IMR-90 (cell line): ENCODE data around the gene PLXNA4.

Experiments used
- CEBPB ChIP-seq: IDR thresholded peaks from 2 replicates; pipeline ENCODE4 v1.6.1; 2012; ENCODE audit warnings: low read depth, low read length, improper control_type of control experiment
- MAFK ChIP-seq: IDR thresholded peaks from 2 replicates; pipeline ENCODE4 v1.6.1; 2012; ENCODE audit warnings: low read depth, low read length, improper control_type of control experiment
- NFE2L2 ChIP-seq: fragments of 150-350 bp; IDR thresholded peaks from 2 replicates; pipeline ENCODE4 v1.6.1; 2016; ENCODE audit warnings: low read depth, mild to moderate bottlenecking, low read length
- POLR2A ChIP-seq: IDR thresholded peaks from 2 replicates; pipeline ENCODE4 v1.6.1; 2012; ENCODE audit warnings: mild to moderate bottlenecking, low read depth, low read length
- RAD21 ChIP-seq: IDR thresholded peaks from 2 replicates; pipeline ENCODE4 v1.6.1; 2012; ENCODE audit warnings: low read length, improper control_type of control experiment
- RCOR1 ChIP-seq: IDR thresholded peaks from 2 replicates; pipeline ENCODE4 v1.6.1; 2012; ENCODE audit warnings: mild to moderate bottlenecking, low read length, improper control_type of control experiment; ENCODE audit not compliant: insufficient replicate concordance
- USF2 ChIP-seq: fragments of 150-350 bp; IDR thresholded peaks from 2 replicates; pipeline ENCODE4 v1.6.1; 2017; ENCODE audit warnings: mild to moderate bottlenecking, antibody characterized with exemption, low read length, low read depth
- TF ChIP-seq, protein P1 (sequence below): conservative IDR thresholded peaks from 2 replicates; pipeline ENCODE4 v1.5.1; 2012; ENCODE audit warnings: mild to moderate bottlenecking, low read depth, low read length, improper control_type of control experiment

DNA sequence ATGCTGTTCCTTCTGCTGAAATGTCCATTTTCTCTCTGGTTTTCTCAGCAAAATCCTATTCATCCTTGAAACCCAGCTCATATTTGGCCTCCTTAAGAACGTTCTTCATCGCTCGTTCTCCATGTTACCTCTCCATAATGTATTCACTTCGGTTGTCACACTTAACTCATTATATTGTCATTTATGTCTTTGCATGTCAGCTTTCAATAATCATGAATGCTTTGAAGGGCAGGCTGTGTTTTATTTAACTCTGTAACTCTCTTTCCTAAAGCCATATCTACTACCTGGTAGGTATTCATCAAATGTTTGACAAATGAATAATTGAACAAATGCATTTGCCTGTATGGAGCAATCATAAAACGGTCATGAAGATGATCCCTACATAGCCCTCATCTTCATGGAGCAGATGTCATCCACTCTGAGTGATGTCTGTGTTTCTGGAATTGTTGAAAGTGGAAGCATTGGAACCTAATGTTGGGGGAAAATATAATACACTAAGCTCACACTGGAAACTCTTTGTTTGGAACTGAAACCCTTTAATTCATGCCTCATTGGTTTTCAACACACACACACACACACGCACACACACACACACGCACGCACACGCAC is 303.4 kb downstream of the PLXNA4 start:
- TF ChIP-seq, protein P1, sequence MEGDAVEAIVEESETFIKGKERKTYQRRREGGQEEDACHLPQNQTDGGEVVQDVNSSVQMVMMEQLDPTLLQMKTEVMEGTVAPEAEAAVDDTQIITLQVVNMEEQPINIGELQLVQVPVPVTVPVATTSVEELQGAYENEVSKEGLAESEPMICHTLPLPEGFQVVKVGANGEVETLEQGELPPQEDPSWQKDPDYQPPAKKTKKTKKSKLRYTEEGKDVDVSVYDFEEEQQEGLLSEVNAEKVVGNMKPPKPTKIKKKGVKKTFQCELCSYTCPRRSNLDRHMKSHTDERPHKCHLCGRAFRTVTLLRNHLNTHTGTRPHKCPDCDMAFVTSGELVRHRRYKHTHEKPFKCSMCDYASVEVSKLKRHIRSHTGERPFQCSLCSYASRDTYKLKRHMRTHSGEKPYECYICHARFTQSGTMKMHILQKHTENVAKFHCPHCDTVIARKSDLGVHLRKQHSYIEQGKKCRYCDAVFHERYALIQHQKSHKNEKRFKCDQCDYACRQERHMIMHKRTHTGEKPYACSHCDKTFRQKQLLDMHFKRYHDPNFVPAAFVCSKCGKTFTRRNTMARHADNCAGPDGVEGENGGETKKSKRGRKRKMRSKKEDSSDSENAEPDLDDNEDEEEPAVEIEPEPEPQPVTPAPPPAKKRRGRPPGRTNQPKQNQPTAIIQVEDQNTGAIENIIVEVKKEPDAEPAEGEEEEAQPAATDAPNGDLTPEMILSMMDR: no peak
- TF ChIP-seq RCOR1: no peak
- no peak for TF ChIP-seq POLR2A
- TF ChIP-seq CEBPB: no peak
- no peak for TF ChIP-seq MAFK
- TF ChIP-seq NFE2L2: no peak
- no peak for TF ChIP-seq RAD21
- TF ChIP-seq USF2: no peak
